T-cell (primary cell): ENCODE results near the gene SEC14L1. TPM values are rescaled to one million over a fixed set of nuclear protein-coding genes. Genes with fewer than 3 reads are reported as not detected.

Source experiments
- ATAC-seq, 4 experiments: fragments of 200-7000 bp in 3 of 4; fragments of 150-1000 bp in 1 of 4; cut with Tn5 transposase; replicated peaks in 1 of 4; 1 replicate in 3 of 4; 2 replicates in 1 of 4; pipeline ENCODE4 v1.10.0; 2021; ENCODE audit warnings: moderate library complexity in 3 of 4, mild to moderate bottlenecking in 2 of 4, moderate number of reproducible peaks in 1 of 4
- CTCF ChIA-PET, 2 donors: fragments of 300-600 bp; sonication (Branson Sonifier 250); formaldehyde crosslinking; loops; one replicate each; lab custom pipeline; 2022; ENCODE audit warnings: antibody characterized with exemption in 2 of 2; lab: Charles Lee
- POLR2A ChIA-PET, 2 donors: fragments of 300-600 bp; sonication (Branson Sonifier 250); formaldehyde crosslinking; loops; one replicate each; lab custom pipeline; 2022; ENCODE audit warnings: antibody characterized with exemption in 2 of 2; lab: Charles Lee
- DNase-seq, 35 experiments: peaks; one replicate each; pipeline versions ENCODE4 v3.0.0 to v3.0.0-alpha.2; 2013 to 2023
- H3K27ac ChIP-seq: one replicate; pipeline ENCODE4 v1.5.1; 2013; ENCODE audit warnings: low read length
- H3K27me3 ChIP-seq, 2 experiments: replicated peaks in 1 of 2; 1 replicate in 1 of 2; 2 replicates in 1 of 2; pipeline versions ENCODE4 v1.6.1 to v1.7.0; 2013; ENCODE audit warnings: low read length in 1 of 2, mixed read lengths in 1 of 2; ENCODE audit not compliant: control insufficient read depth in 2 of 2, insufficient read depth in 2 of 2; ENCODE audit errors: extremely low read depth in 1 of 2
- H3K36me3 ChIP-seq, 2 donors: 1 replicate in 1 of 2; 2 replicates in 1 of 2; pipeline versions ENCODE4 v1.6.1 to v1.7.0; 2013; ENCODE audit warnings: low read length in 1 of 2; ENCODE audit not compliant: control insufficient read depth in 2 of 2, insufficient read depth in 1 of 2; ENCODE audit errors: extremely low read depth in 1 of 2
- H3K4me1 ChIP-seq, 2 experiments: 1 replicate in 1 of 2; 2 replicates in 1 of 2; pipeline versions ENCODE4 v1.6.1 to v1.7.0; 2013; ENCODE audit warnings: low read length in 2 of 2, mixed read lengths in 1 of 2; ENCODE audit not compliant: insufficient read depth in 2 of 2, control insufficient read depth in 1 of 2; ENCODE audit errors: extremely low read depth in 1 of 2
- H3K4me3 ChIP-seq, 2 donors: 1 replicate in 1 of 2; 2 replicates in 1 of 2; pipeline versions ENCODE4 v1.5.1 to v1.7.0; 2013; ENCODE audit warnings: mild to moderate bottlenecking in 2 of 2, low read length in 1 of 2, moderate library complexity in 1 of 2; ENCODE audit not compliant: control insufficient read depth in 1 of 2; ENCODE audit errors: extremely low read depth in 1 of 2
- H3K9me3 ChIP-seq: 2 replicates; pipeline ENCODE4 v1.7.0; 2013
- H3K27ac Mint-ChIP-seq, 2 donors: one replicate each; pipeline ENCODE4 v1.8.0; 2020 to 2021; ENCODE audit warnings: mild to moderate bottlenecking in 2 of 2, mixed read lengths in 2 of 2
- H3K27me3 Mint-ChIP-seq, 2 donors: one replicate each; pipeline ENCODE4 v1.8.0; 2021 to 2022; ENCODE audit warnings: mixed read lengths in 2 of 2
- H3K36me3 Mint-ChIP-seq: one replicate; pipeline ENCODE4 v1.8.0; 2021; ENCODE audit warnings: mixed read lengths
- H3K4me1 Mint-ChIP-seq, 3 donors: one replicate each; pipeline ENCODE4 v1.8.0; 2020 to 2022; ENCODE audit warnings: mixed read lengths in 3 of 3, mild to moderate bottlenecking in 1 of 3
- H3K4me3 Mint-ChIP-seq, 3 donors: one replicate each; pipeline ENCODE4 v1.8.0; 2020 to 2022; ENCODE audit warnings: mild to moderate bottlenecking in 3 of 3, mixed read lengths in 3 of 3, moderate library complexity in 3 of 3
- H3K9me3 Mint-ChIP-seq, 3 donors: one replicate each; pipeline ENCODE4 v1.8.0; 2020 to 2022; ENCODE audit warnings: mixed read lengths in 3 of 3
- whole genome bisulfite sequencing: methylation state at CpG from one replicate; pipeline ENCODE4 v1.1.5; 2013; ENCODE audit warnings: missing lambda C conversion rate; ENCODE audit not compliant: insufficient coverage; 5-methylcytosine and 5-hydroxymethylcytosine counted together
- total RNA-seq, 35 experiments: library from RNA in 6 of 35; stranded (reverse) in 6 of 35; fragments of 120-200 nt in 1 of 35; gene quantifications; one replicate each; pipeline versions ENCODE4 v1.2.1 to v1.2.4 and lab custom pipeline; 2013 to 2026

Gene SEC14L1
- total RNA-seq, 5 donors from 2014 or later (not counting 1 experiment from before 2014, with no cell fraction given): 36.9 to 71.6 (median 46.2) TPM

GRCh38 chr17:77231076-77231871 lies 90.5 kb downstream of the SEC14L1 start:
- ATAC-seq (no peak), DNase-seq (no peak)
- no peak overlapping the region for H3K27ac ChIP-seq
- H3K27ac Mint-ChIP-seq: no peak overlapping the region
- H3K9me3 ChIP-seq: no peaks in the 10 kb centered on the region
- H3K27me3 Mint-ChIP-seq: no peaks in the 10 kb centered on the region
- 76% methylated on average over 10 of the region's 11 CpGs for WGBS
- CTCF ChIA-PET: no interaction called here
- no peaks in the 10 kb centered on the region for H3K36me3 ChIP-seq
- H3K4me3 Mint-ChIP-seq: no peak overlapping the region
- H3K9me3 Mint-ChIP-seq: no peaks in the 10 kb centered on the region
- no peaks in the 10 kb centered on the region for H3K36me3 Mint-ChIP-seq
- H3K4me1 Mint-ChIP-seq: peaks cover 8 to 13% (median 9%) of the 10 kb centered on the region in 3 donors
- H3K4me3 ChIP-seq: no peak overlapping the region
- POLR2A ChIA-PET: no interaction called here
- peaks cover 0 to 13% of the 10 kb centered on the region in 2 experiments for H3K4me1 ChIP-seq
- H3K27me3 ChIP-seq: peaks cover 0 to 3% of the 10 kb centered on the region in 2 experiments

GRCh38 chr17:77233127-77233526 lies 92.4 kb downstream of the SEC14L1 start:
- H3K36me3 Mint-ChIP-seq: no peaks in the 10 kb centered on the region
- CTCF ChIA-PET: no interaction called here
- H3K9me3 Mint-ChIP-seq: no peaks in the 10 kb centered on the region
- peaks cover 9 to 13% (median 10%) of the 10 kb centered on the region in 3 donors for H3K4me1 Mint-ChIP-seq
- peaks cover 0 to 13% of the 10 kb centered on the region in 2 experiments for H3K4me1 ChIP-seq
- ATAC-seq: no peak
- no peaks in the 10 kb centered on the region for H3K36me3 ChIP-seq
- no peaks in the 10 kb centered on the region for H3K9me3 ChIP-seq
- H3K27me3 ChIP-seq: peaks cover 0 to 3% of the 10 kb centered on the region in 2 experiments
- H3K4me3 Mint-ChIP-seq: no peak overlapping the region
- no peaks in the 10 kb centered on the region for H3K27me3 Mint-ChIP-seq
- WGBS: 92% methylated on average over 6 of the region's 10 CpGs
- H3K4me3 ChIP-seq: no peak overlapping the region
- H3K27ac Mint-ChIP-seq: no peak overlapping the region
- H3K27ac ChIP-seq: no peak overlapping the region
- no peak for DNase-seq
- POLR2A ChIA-PET: no interaction called here

- WGBS: 91% methylated on average over 11 of the region's 21 CpGs
- Mint-ChIP-seq H3K4me3 (no peak overlapping the region), H3K4me1 (peaks cover 9 to 13% (median 10%) of the 10 kb centered on the region in 3 donors), H3K27ac (no peak overlapping the region), H3K27me3 (no peaks in the 10 kb centered on the region), H3K36me3 (no peaks in the 10 kb centered on the region), H3K9me3 (no peaks in the 10 kb centered on the region)
- ChIA-PET CTCF (interaction anchor here in 1 of 2 donors (1.1 kb wide), 1 partner anchor 674 kb away, joined by 5 read pairs; no protein-coding TSS in a partner anchor), POLR2A (interaction anchor here in 1 of 2 donors (0.6 kb wide), 1 partner anchor 1785 kb away, joined by 5 read pairs; no protein-coding TSS in a partner anchor)
- peaks cover 0 to 13% of the 10 kb centered on the region in 2 experiments for H3K4me1 ChIP-seq
- no peak overlapping the region for H3K27ac ChIP-seq
- no peak overlapping the region for H3K4me3 ChIP-seq
- DNase-seq: no peak
- peaks cover 0 to 3% of the 10 kb centered on the region in 2 experiments for H3K27me3 ChIP-seq
- no peaks in the 10 kb centered on the region for H3K9me3 ChIP-seq
- H3K36me3 ChIP-seq: no peaks in the 10 kb centered on the region
- ATAC-seq: no peak
Measured at GRCh38 chr17:77233635-77234334, 93.0 kb downstream of the SEC14L1 start.

GRCh38 chr17:77234695-77235094 lies 93.9 kb downstream of the SEC14L1 start:
- Histone ChIP-seq H3K9me3 (no peaks in the 10 kb centered on the region), H3K27ac (no peak overlapping the region), H3K27me3 (peaks cover 0 to 1% of the 10 kb centered on the region in 2 experiments), H3K4me3 (no peak overlapping the region), H3K4me1 (peaks cover 0 to 13% of the 10 kb centered on the region in 2 experiments), H3K36me3 (no peaks in the 10 kb centered on the region)
- ATAC-seq (no peak), DNase-seq (no peak)
- CTCF ChIA-PET: interaction anchor here in 1 of 2 donors (1.1 kb wide), 1 partner anchor 675 kb away, joined by 5 read pairs; no protein-coding TSS in a partner anchor
- POLR2A ChIA-PET: interaction anchor here in 1 of 2 donors (0.6 kb wide), 1 partner anchor 554 kb away, joined by 3 read pairs; no protein-coding TSS in a partner anchor
- Mint-ChIP-seq H3K9me3 (no peaks in the 10 kb centered on the region), H3K4me3 (peak overlapping the region in 2 of 3 donors; percentile 39 to 71), H3K27me3 (no peaks in the 10 kb centered on the region), H3K27ac (no peak overlapping the region), H3K36me3 (no peaks in the 10 kb centered on the region), H3K4me1 (peaks cover 9 to 13% (median 10%) of the 10 kb centered on the region in 3 donors)
- 81% methylated on average over 7 of the region's 9 CpGs for WGBS

GRCh38 chr17:77235370-77235941 lies 94.7 kb downstream of the SEC14L1 start:
- Mint-ChIP-seq H3K27me3 (no peaks in the 10 kb centered on the region), H3K4me3 (peak overlapping the region; percentile 63 to 71 (median 68)), H3K27ac (peak overlapping the region in 1 of 2 donors; percentile 55), H3K36me3 (no peaks in the 10 kb centered on the region), H3K9me3 (no peaks in the 10 kb centered on the region), H3K4me1 (peaks cover 9 to 13% (median 10%) of the 10 kb centered on the region in 3 donors)
- 24% methylated on average over 5 of the region's 15 CpGs for WGBS
- H3K27me3 ChIP-seq: peaks cover 0 to 4% of the 10 kb centered on the region in 2 experiments
- ChIA-PET POLR2A (no interaction called here), CTCF (no interaction called here)
- peak in 3 of 4 experiments; percentile 32 to 43 (median 36) for ATAC-seq
- no peaks in the 10 kb centered on the region for H3K9me3 ChIP-seq
- no peak overlapping the region for H3K27ac ChIP-seq
- peak in 3 of 35 experiments; percentile 4 to 20 (median 18) for DNase-seq
- no peaks in the 10 kb centered on the region for H3K36me3 ChIP-seq
- peak overlapping the region; percentile 11 to 19 for H3K4me3 ChIP-seq
- H3K4me1 ChIP-seq: peaks cover 0 to 13% of the 10 kb centered on the region in 2 experiments
